Measurements from ENCODE around the gene MFAP3L. TPM values are rescaled to one million over a fixed set of nuclear protein-coding genes. Genes with fewer than 3 reads are reported as not detected.
A peak's percentile ranks its signal among the peaks of the same experiment; 100 is the strongest.

Gene MFAP3L
- total and polyA plus RNA-seq, 4 donors = 0.87 to 5.3 (median 2.4) TPM

- Histone ChIP-seq H3K9ac (ENCODE audit: insufficient read depth in 1 of 2, low read length in 2 of 2) (no peak overlapping the region), H3K4me3 (peak overlapping the region; percentile 51), H3K4me1 (ENCODE audit: control insufficient read depth in 5 of 5, insufficient read depth in 5 of 5, low read length in 5 of 5) (peaks cover 0 to 10% (median 0%) of the 10 kb centered on the region in 5 donors), H3K27me3 (ENCODE audit: control insufficient read depth in 3 of 3, insufficient read depth in 3 of 3, low read length in 2 of 3) (peaks cover 0 to 19% (median 17%) of the 10 kb centered on the region in 3 donors), H3K27ac (ENCODE audit: low read depth in 1 of 2, low read length in 1 of 2) (peak overlapping the region in 1 of 2 donors; percentile 42), H3K36me3 (ENCODE audit: control insufficient read depth in 4 of 4, insufficient read depth in 4 of 4, low read length in 4 of 4) (no peaks in the 10 kb centered on the region), H3K9me3 (ENCODE audit: control insufficient read depth in 4 of 4, insufficient read depth in 3 of 4, low read length in 3 of 4) (peaks cover 0 to 4% (median 0%) of the 10 kb centered on the region in 4 donors)
- 4 to 5% methylated on average over 37 of the region's 37 CpGs for WGBS, 2 donors
- ATAC-seq (ENCODE audit: insufficient read depth, low FRiP score) (peak; percentile 91), DNase-seq (peak; percentile 96 to 99 (median 97))
- TF ChIP-seq, protein P1, sequence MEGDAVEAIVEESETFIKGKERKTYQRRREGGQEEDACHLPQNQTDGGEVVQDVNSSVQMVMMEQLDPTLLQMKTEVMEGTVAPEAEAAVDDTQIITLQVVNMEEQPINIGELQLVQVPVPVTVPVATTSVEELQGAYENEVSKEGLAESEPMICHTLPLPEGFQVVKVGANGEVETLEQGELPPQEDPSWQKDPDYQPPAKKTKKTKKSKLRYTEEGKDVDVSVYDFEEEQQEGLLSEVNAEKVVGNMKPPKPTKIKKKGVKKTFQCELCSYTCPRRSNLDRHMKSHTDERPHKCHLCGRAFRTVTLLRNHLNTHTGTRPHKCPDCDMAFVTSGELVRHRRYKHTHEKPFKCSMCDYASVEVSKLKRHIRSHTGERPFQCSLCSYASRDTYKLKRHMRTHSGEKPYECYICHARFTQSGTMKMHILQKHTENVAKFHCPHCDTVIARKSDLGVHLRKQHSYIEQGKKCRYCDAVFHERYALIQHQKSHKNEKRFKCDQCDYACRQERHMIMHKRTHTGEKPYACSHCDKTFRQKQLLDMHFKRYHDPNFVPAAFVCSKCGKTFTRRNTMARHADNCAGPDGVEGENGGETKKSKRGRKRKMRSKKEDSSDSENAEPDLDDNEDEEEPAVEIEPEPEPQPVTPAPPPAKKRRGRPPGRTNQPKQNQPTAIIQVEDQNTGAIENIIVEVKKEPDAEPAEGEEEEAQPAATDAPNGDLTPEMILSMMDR (IDR thresholded peaks at IDR 0.05; ENCODE audit: control extremely low read depth, extremely low read depth) = no peak
These were observed 1.1 kb upstream of the MFAP3L start for GRCh38 chr4:170027181-170027829.

GRCh38 chr4:170025523-170026252, 507 bp downstream of the MFAP3L start:
- H3K27ac ChIP-seq (ENCODE audit: low read depth in 1 of 2, low read length in 1 of 2) = peak overlapping the region; percentile 36
- H3K27me3 ChIP-seq (ENCODE audit: control insufficient read depth in 3 of 3, insufficient read depth in 3 of 3, low read length in 2 of 3) = peaks cover 0 to 19% (median 17%) of the 10 kb centered on the region in 3 donors
- H3K9ac ChIP-seq (ENCODE audit: insufficient read depth in 1 of 2, low read length in 2 of 2) = no peak overlapping the region
- peak overlapping the region; percentile 67 for H3K4me3 ChIP-seq
- WGBS, 2 donors = 4 to 5% methylated on average over 74 of the region's 74 CpGs
- peaks cover 0 to 10% (median 0%) of the 10 kb centered on the region in 5 donors for H3K4me1 ChIP-seq (ENCODE audit: control insufficient read depth in 5 of 5, insufficient read depth in 5 of 5, low read length in 5 of 5)
- ATAC-seq (ENCODE audit: insufficient read depth, low FRiP score) = no peak
- peak in 2 of 3 donors; percentile 18 to 37 for DNase-seq
- no peaks in the 10 kb centered on the region for H3K36me3 ChIP-seq (ENCODE audit: control insufficient read depth in 4 of 4, insufficient read depth in 4 of 4, low read length in 4 of 4)
- TF ChIP-seq, protein P1 (IDR thresholded peaks at IDR 0.05; ENCODE audit: control extremely low read depth, extremely low read depth) = no peak
- peaks cover 0 to 1% (median 0%) of the 10 kb centered on the region in 4 donors for H3K9me3 ChIP-seq (ENCODE audit: control insufficient read depth in 4 of 4, insufficient read depth in 3 of 4, low read length in 3 of 4)

DNA sequence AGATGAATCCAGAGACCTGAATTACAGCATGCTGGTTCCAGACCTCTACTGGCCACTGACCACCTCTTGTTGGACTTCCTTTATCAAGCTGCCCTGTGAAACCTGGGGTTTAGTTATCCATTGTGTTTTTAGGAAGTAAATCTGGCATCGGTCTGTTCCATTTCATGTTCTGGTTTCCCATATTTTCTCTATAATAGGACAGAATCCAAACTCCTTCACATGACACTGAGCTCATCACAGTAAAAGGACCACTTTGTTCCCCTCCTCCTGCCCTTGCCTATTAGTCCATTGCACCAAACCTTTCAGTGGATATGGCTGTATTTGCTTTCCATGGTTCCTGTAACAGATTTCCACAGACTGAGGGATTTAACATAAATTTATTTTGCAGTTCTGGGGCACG, 4.0 kb downstream of the MFAP3L start:
- H3K27ac ChIP-seq (ENCODE audit: low read depth in 1 of 2, low read length in 1 of 2) = no peak overlapping the region
- no peak for ATAC-seq (ENCODE audit: insufficient read depth, low FRiP score)

More for the DNA sequence above, 4.0 kb downstream of the MFAP3L start:
- no peak overlapping the region for H3K9ac ChIP-seq (ENCODE audit: insufficient read depth in 1 of 2, low read length in 2 of 2)
- no peak for DNase-seq
- peaks cover 0 to 6% (median 0%) of the 10 kb centered on the region in 5 donors for H3K4me1 ChIP-seq (ENCODE audit: control insufficient read depth in 5 of 5, insufficient read depth in 5 of 5, low read length in 5 of 5)
- H3K9me3 ChIP-seq (ENCODE audit: control insufficient read depth in 4 of 4, insufficient read depth in 3 of 4, low read length in 3 of 4) = peaks cover 0 to 1% (median 0%) of the 10 kb centered on the region in 4 donors
- TF ChIP-seq, protein P1 (IDR thresholded peaks at IDR 0.05; ENCODE audit: control extremely low read depth, extremely low read depth) = no peak
- 80 to 89% methylated on average over 2 of the region's 2 CpGs for WGBS, 2 donors
- no peaks in the 10 kb centered on the region for H3K36me3 ChIP-seq (ENCODE audit: control insufficient read depth in 4 of 4, insufficient read depth in 4 of 4, low read length in 4 of 4)
- no peak overlapping the region for H3K4me3 ChIP-seq
- peaks cover 0 to 16% (median 7%) of the 10 kb centered on the region in 3 donors for H3K27me3 ChIP-seq (ENCODE audit: control insufficient read depth in 3 of 3, insufficient read depth in 3 of 3, low read length in 2 of 3)

All from lung (tissue), 12 donors.